OCI-LY1 (cell line): ENCODE measurements around the gene EIF4E3.

ENCODE experiments used
- H2AFZ ChIP-seq: fragments of 200-600 bp; sonication (generic), shearing (Covaris generic); 2 replicates; pipeline ENCODE4 v1.6.0; 2014; ENCODE audit warnings: antibody characterized with exemption, mild to moderate bottlenecking, low read length
- H3F3A ChIP-seq: fragments of 200-600 bp; sonication (generic), shearing (Covaris generic); 2 replicates; pipeline ENCODE4 v1.6.0; 2014; ENCODE audit warnings: mild to moderate bottlenecking, antibody characterized with exemption, low read length, moderate library complexity; ENCODE audit not compliant: insufficient read depth
- H3K27ac ChIP-seq: fragments of 200-600 bp; sonication (generic); 2 replicates; pipeline ENCODE4 v1.5.1; 2014; ENCODE audit warnings: low read length, mixed run types, mild to moderate bottlenecking, low read depth; ENCODE audit not compliant: poor library complexity, severe bottlenecking
- H3K27me3 ChIP-seq: fragments of 200-600 bp; sonication (generic); 2 replicates; pipeline ENCODE4 v1.6.0; 2014; ENCODE audit warnings: antibody characterized with exemption, mild to moderate bottlenecking, low read length, moderate library complexity; ENCODE audit not compliant: insufficient read depth
- H3K36me3 ChIP-seq: fragments of 200-600 bp; sonication (generic); 2 replicates; pipeline ENCODE4 v1.6.1; 2014; ENCODE audit warnings: mild to moderate bottlenecking, antibody characterized with exemption, low read length, moderate library complexity, mixed read lengths; ENCODE audit not compliant: insufficient read depth
- H3K4me1 ChIP-seq: fragments of 200-600 bp; sonication (generic); 2 replicates; pipeline ENCODE4 v1.5.1; 2014; ENCODE audit warnings: mild to moderate bottlenecking, low read length, moderate library complexity; ENCODE audit not compliant: insufficient read depth, severe bottlenecking
- H3K4me2 ChIP-seq: fragments of 200-600 bp; sonication (generic), shearing (Covaris generic); 2 replicates; pipeline ENCODE4 v1.6.1; 2014; ENCODE audit warnings: low read length
- H3K4me3 ChIP-seq: fragments of 200-600 bp; sonication (generic); 2 replicates; pipeline ENCODE4 v1.5.1; 2014; ENCODE audit warnings: low read length, low read depth, mild to moderate bottlenecking, mixed read lengths; ENCODE audit not compliant: poor library complexity, severe bottlenecking
- H3K79me2 ChIP-seq: fragments of 200-600 bp; shearing (Covaris generic); 2 replicates; pipeline ENCODE4 v1.6.1; 2016; ENCODE audit warnings: mixed run types, low read length, mixed read lengths; ENCODE audit not compliant: insufficient read depth
- H3K9ac ChIP-seq: fragments of 200-600 bp; sonication (generic), shearing (Covaris generic); 2 replicates; pipeline ENCODE4 v1.6.1; 2014; ENCODE audit warnings: mild to moderate bottlenecking, low read length, mixed read lengths
- H3K9me2 ChIP-seq: fragments of 200-600 bp; sonication (generic), shearing (Covaris generic); 2 replicates; pipeline ENCODE4 v1.6.1; 2014; ENCODE audit warnings: low read depth, mild to moderate bottlenecking, low read length, mixed read lengths
- H3K9me3 ChIP-seq: fragments of 200-600 bp; shearing (Covaris generic); 2 replicates; pipeline ENCODE4 v1.6.1; 2014; ENCODE audit warnings: low read length, mixed read lengths
- H4K20me1 ChIP-seq: fragments of 200-600 bp; sonication (generic), shearing (Covaris generic); 2 replicates; pipeline ENCODE4 v1.6.0; 2016; ENCODE audit warnings: mild to moderate bottlenecking, low read length; ENCODE audit not compliant: insufficient read depth
- CTCF ChIP-seq: fragments of 200-600 bp; sonication (generic), shearing (Covaris generic); IDR thresholded peaks from 2 replicates; pipeline ENCODE4 v1.5.1; 2017; ENCODE audit warnings: mild to moderate bottlenecking, antibody characterized with exemption, low read length, moderate library complexity, mixed read lengths
- EZH2 ChIP-seq: fragments of 200-600 bp; sonication (generic), shearing (Covaris generic); IDR thresholded peaks from 2 replicates; pipeline ENCODE4 v1.8.0; 2017; ENCODE audit warnings: borderline replicate concordance, mixed run types, mild to moderate bottlenecking, antibody characterized with exemption, low read length, moderate library complexity, mixed read lengths

The EIF4E3 gene

GRCh38 chr3:71655061-71655460, 70.1 kb downstream of the EIF4E3 start:
- Histone ChIP-seq H3K4me2 (no peak overlapping the region), H2AFZ (no peak overlapping the region), H3K27me3 (no peaks in the 10 kb centered on the region), H3K9ac (no peak overlapping the region), H3K9me2 (no peaks in the 10 kb centered on the region), H3K4me1 (peaks cover 3% of the 10 kb centered on the region), H3K4me3 (no peak overlapping the region), H3K79me2 (no peaks in the 10 kb centered on the region), H3K9me3 (no peaks in the 10 kb centered on the region), H3F3A (no peaks in the 10 kb centered on the region), H4K20me1 (no peaks in the 10 kb centered on the region), H3K36me3 (no peaks in the 10 kb centered on the region), H3K27ac (no peak overlapping the region)
- TF ChIP-seq CTCF = no peak
- no peak for TF ChIP-seq EZH2

GRCh38 chr3:71653414-71653807, 71.8 kb downstream of the EIF4E3 start:
- Histone ChIP-seq H3F3A (no peaks in the 10 kb centered on the region), H3K27ac (no peak overlapping the region), H3K4me3 (no peak overlapping the region), H4K20me1 (no peaks in the 10 kb centered on the region), H3K4me1 (peaks cover 3% of the 10 kb centered on the region), H2AFZ (no peak overlapping the region), H3K4me2 (no peak overlapping the region), H3K79me2 (no peaks in the 10 kb centered on the region), H3K36me3 (no peaks in the 10 kb centered on the region), H3K27me3 (0 out of 2 replicates have a peak, but pooled peaks cover 2% of the 10 kb centered on the region), H3K9me2 (no peaks in the 10 kb centered on the region), H3K9ac (no peak overlapping the region), H3K9me3 (no peaks in the 10 kb centered on the region)
- TF ChIP-seq CTCF (no peak), EZH2 (no peak)

- no peak overlapping the region for H2AFZ ChIP-seq
- H3K4me1 ChIP-seq = peaks cover 3% of the 10 kb centered on the region
- H3F3A ChIP-seq = no peaks in the 10 kb centered on the region
- H3K9me3 ChIP-seq = no peaks in the 10 kb centered on the region
- no peaks in the 10 kb centered on the region for H3K9me2 ChIP-seq
- H3K79me2 ChIP-seq = no peaks in the 10 kb centered on the region
- H3K4me3 ChIP-seq = no peak overlapping the region
- no peaks in the 10 kb centered on the region for H3K36me3 ChIP-seq
- H3K27me3 ChIP-seq = 0 out of 2 replicates have a peak, but pooled peaks cover 2% of the 10 kb centered on the region
- H3K27ac ChIP-seq = no peak overlapping the region
- peak overlapping the region; percentile 25; the same call in 1 of the 2 replicates for H3K4me2 ChIP-seq
- H3K9ac ChIP-seq = no peak overlapping the region
- no peaks in the 10 kb centered on the region for H4K20me1 ChIP-seq
- TF ChIP-seq EZH2 (no peak), CTCF (peak; percentile 75)
These were observed 72.3 kb downstream of the EIF4E3 start for GRCh38 chr3:71652781-71653413.
